HEK293 (cell line): ENCODE data around the gene CTNNBL1.

Experiments
- ZNF274 ChIP-seq, 2 experiments: fragments of 200-500 bp in 1 of 2; fragments of 450-650 bp in 1 of 2; sonication (Bioruptor generic) in 1 of 2; formaldehyde crosslinking in 1 of 2; IDR thresholded peaks; 2 replicates each; pipeline versions ENCODE4 v1.5.1 to v1.6.1; 2014 to 2016; ENCODE audit warnings: borderline replicate concordance in 1 of 2, inconsistent platforms in 1 of 2, low read length in 1 of 2, missing biosample characterization in 1 of 2, missing genetic modification characterization in 1 of 2
- ZNF629 ChIP-seq: fragments of 450-650 bp; formaldehyde crosslinking; IDR thresholded peaks from 2 replicates; pipeline ENCODE4 v1.5.1; 2017; ENCODE audit warnings: missing biosample characterization, missing genetic modification characterization
- ZNF645 ChIP-seq: fragments of 450-650 bp; formaldehyde crosslinking; IDR thresholded peaks from 2 replicates; pipeline ENCODE4; 2016; ENCODE audit warnings: missing biosample characterization, missing genetic modification characterization
- ZSCAN18 ChIP-seq: fragments of 450-650 bp; formaldehyde crosslinking; IDR thresholded peaks from 2 replicates; pipeline ENCODE4 v1.5.1; 2016; ENCODE audit warnings: missing biosample characterization, missing genetic modification characterization

- TF ChIP-seq ZNF274 (IDR thresholded peaks at IDR 0.05; ENCODE audit: low read length): no peak
- TF ChIP-seq ZNF274 (tag by site-specific recombination; IDR thresholded peaks at IDR 0.05; ENCODE audit: borderline replicate concordance): no peak
- TF ChIP-seq ZNF629 (tag by site-specific recombination): no peak
- TF ChIP-seq ZSCAN18: no peak
- TF ChIP-seq ZNF645 (tag by site-specific recombination): no peak
Measured at GRCh38 chr20:37866051-37866450, 172.2 kb downstream of the CTNNBL1 start.
